HEK293 (cell line): Measurements from ENCODE around the gene FES.

Source experiments
- ATF2 ChIP-seq: fragments of 450-650 bp; formaldehyde crosslinking; IDR thresholded peaks from 2 replicates; pipeline ENCODE4 v1.5.1; 2016; ENCODE audit warnings: missing biosample characterization, missing genetic modification characterization, low read depth
- HIC1 ChIP-seq: fragments of 450-650 bp; formaldehyde crosslinking; IDR thresholded peaks from 2 replicates; pipeline ENCODE4 v1.5.1; 2016; ENCODE audit warnings: missing biosample characterization, missing genetic modification characterization
- HOXC10 ChIP-seq: sonication (generic); formaldehyde crosslinking; IDR thresholded peaks from 2 replicates; pipeline ENCODE4 v1.8.1; 2023; ENCODE audit warnings: mild to moderate bottlenecking, missing genetic modification reagents
- IKZF3 ChIP-seq: fragments of 450-650 bp; IDR thresholded peaks from 2 replicates; pipeline ENCODE4 v1.5.0; 2018; ENCODE audit warnings: missing biosample characterization, mild to moderate bottlenecking, missing genetic modification characterization, moderate library complexity
- INSM2 ChIP-seq: fragments of 450-650 bp; formaldehyde crosslinking; IDR thresholded peaks from 2 replicates; pipeline ENCODE4 v1.5.1; 2016; ENCODE audit warnings: missing biosample characterization, missing genetic modification characterization
- OSR2 ChIP-seq: fragments of 450-650 bp; formaldehyde crosslinking; IDR thresholded peaks from 2 replicates; pipeline ENCODE4 v1.5.1; 2016; ENCODE audit warnings: missing biosample characterization, missing genetic modification characterization
- PRDM4 ChIP-seq: fragments of 450-650 bp; formaldehyde crosslinking; IDR thresholded peaks from 2 replicates; pipeline ENCODE4 v1.5.1; 2017; ENCODE audit warnings: missing biosample characterization, missing genetic modification characterization
- YY2 ChIP-seq: fragments of 450-650 bp; formaldehyde crosslinking; IDR thresholded peaks from 2 replicates; pipeline ENCODE4 v1.5.1; 2016; ENCODE audit warnings: missing biosample characterization, missing genetic modification characterization
- ZBTB10 ChIP-seq: fragments of 450-650 bp; formaldehyde crosslinking; IDR thresholded peaks from 2 replicates; pipeline ENCODE4 v1.5.1; 2016; ENCODE audit warnings: missing biosample characterization, missing genetic modification characterization
- ZBTB17 ChIP-seq: fragments of 450-650 bp; formaldehyde crosslinking; IDR thresholded peaks from 2 replicates; pipeline ENCODE4 v1.5.1; 2016; ENCODE audit warnings: missing biosample characterization, missing genetic modification characterization
- ZNF114 ChIP-seq: fragments of 450-650 bp; formaldehyde crosslinking; IDR thresholded peaks from 2 replicates; pipeline ENCODE4 v1.5.0; 2017; ENCODE audit warnings: missing biosample characterization, missing genetic modification characterization
- ZNF132 ChIP-seq: fragments of 450-650 bp; formaldehyde crosslinking; IDR thresholded peaks from 2 replicates; pipeline ENCODE4 v1.5.1; 2017; ENCODE audit warnings: missing biosample characterization, missing genetic modification characterization, borderline replicate concordance
- ZNF133 ChIP-seq: fragments of 450-650 bp; formaldehyde crosslinking; IDR thresholded peaks from 2 replicates; pipeline ENCODE4 v1.5.1; 2016; ENCODE audit warnings: missing biosample characterization, missing genetic modification characterization
- ZNF174 ChIP-seq: fragments of 450-650 bp; formaldehyde crosslinking; IDR thresholded peaks from 2 replicates; pipeline ENCODE4 v1.5.0; 2017; ENCODE audit warnings: missing biosample characterization, mild to moderate bottlenecking, missing genetic modification characterization
- ZNF19 ChIP-seq: fragments of 450-650 bp; formaldehyde crosslinking; IDR thresholded peaks from 2 replicates; pipeline ENCODE4; 2016; ENCODE audit warnings: missing biosample characterization, missing genetic modification characterization, low read depth
- ZNF2 ChIP-seq: fragments of 450-650 bp; formaldehyde crosslinking; IDR thresholded peaks from 2 replicates; pipeline ENCODE4 v1.5.1; 2016; ENCODE audit warnings: missing biosample characterization, missing genetic modification characterization
- ZNF202 ChIP-seq: fragments of 450-650 bp; formaldehyde crosslinking; IDR thresholded peaks from 2 replicates; pipeline ENCODE4 v1.5.1; 2016; ENCODE audit warnings: missing biosample characterization, missing genetic modification characterization, borderline replicate concordance
- ZNF214 ChIP-seq: fragments of 450-650 bp; formaldehyde crosslinking; IDR thresholded peaks from 2 replicates; pipeline ENCODE4 v1.5.1; 2017; ENCODE audit warnings: missing biosample characterization, mild to moderate bottlenecking, missing genetic modification characterization, borderline replicate concordance
- ZNF274 ChIP-seq, 2 experiments: fragments of 200-500 bp in 1 of 2; fragments of 450-650 bp in 1 of 2; sonication (Bioruptor generic) in 1 of 2; formaldehyde crosslinking in 1 of 2; IDR thresholded peaks; 2 replicates each; pipeline versions ENCODE4 v1.5.1 to v1.6.1; 2014 to 2016; ENCODE audit warnings: borderline replicate concordance in 1 of 2, inconsistent platforms in 1 of 2, low read length in 1 of 2, missing biosample characterization in 1 of 2, missing genetic modification characterization in 1 of 2
- ZNF280C ChIP-seq: fragments of 450-650 bp; formaldehyde crosslinking; IDR thresholded peaks from 2 replicates; pipeline ENCODE4 v1.5.1; 2016; ENCODE audit warnings: missing biosample characterization, missing genetic modification characterization
- ZNF350 ChIP-seq: fragments of 450-650 bp; formaldehyde crosslinking; IDR thresholded peaks from 2 replicates; pipeline ENCODE4 v1.5.0; 2017; ENCODE audit warnings: missing biosample characterization, mild to moderate bottlenecking, missing genetic modification characterization
- ZNF423 ChIP-seq: fragments of 450-650 bp; formaldehyde crosslinking; IDR thresholded peaks from 2 replicates; pipeline ENCODE4 v1.5.1; 2016; ENCODE audit warnings: missing biosample characterization, missing genetic modification characterization
- ZNF561 ChIP-seq: fragments of 450-650 bp; IDR thresholded peaks from 2 replicates; pipeline ENCODE4 v1.5.1; 2018; ENCODE audit warnings: missing biosample characterization, missing genetic modification characterization, borderline replicate concordance
- ZNF664 ChIP-seq: fragments of 450-650 bp; formaldehyde crosslinking; IDR thresholded peaks from 2 replicates; pipeline ENCODE4 v1.5.1; 2016; ENCODE audit warnings: missing biosample characterization, missing genetic modification characterization
- ZNF704 ChIP-seq: fragments of 450-650 bp; formaldehyde crosslinking; IDR thresholded peaks from 2 replicates; pipeline ENCODE4 v1.5.1; 2016; ENCODE audit warnings: missing biosample characterization, missing genetic modification characterization

Gene FES

GRCh38 chr15:90871716-90872485 lies 12.4 kb upstream of the FES start (continued):
- no peak for TF ChIP-seq ZBTB10 (tag by site-specific recombination)
- TF ChIP-seq ZNF423 (tag by site-specific recombination): no peak
- TF ChIP-seq ZNF350 (tag by site-specific recombination): no peak
- no peak for TF ChIP-seq ZNF114 (tag by site-specific recombination)
- TF ChIP-seq HIC1 (tag by site-specific recombination): no peak
- TF ChIP-seq ZNF664 (tag by site-specific recombination): no peak
- no peak for TF ChIP-seq PRDM4 (tag by site-specific recombination)
- TF ChIP-seq ZNF174: no peak
- no peak for TF ChIP-seq ZNF132 (tag by site-specific recombination)
- no peak for TF ChIP-seq ZNF19
- no peak for TF ChIP-seq ZNF561
- TF ChIP-seq ZBTB17 (tag by site-specific recombination): no peak
- no peak for TF ChIP-seq ZNF214 (tag by site-specific recombination)
- no peak for TF ChIP-seq ZNF274 (IDR thresholded peaks at IDR 0.05; ENCODE audit: low read length)
- TF ChIP-seq ZNF274 (tag by site-specific recombination; IDR thresholded peaks at IDR 0.05; ENCODE audit: borderline replicate concordance): no peak
- no peak for TF ChIP-seq ZNF280C
- TF ChIP-seq ZNF2 (tag by site-specific recombination): no peak
- no peak for TF ChIP-seq INSM2 (tag by site-specific recombination)
- no peak for TF ChIP-seq ZNF202 (tag by site-specific recombination)
- TF ChIP-seq OSR2 (tag by site-specific recombination): no peak
- no peak for TF ChIP-seq HOXC10 (CRISPR knock-in tag)
- TF ChIP-seq ZNF133 (tag by site-specific recombination): no peak
- TF ChIP-seq YY2 (tag by site-specific recombination): no peak
- TF ChIP-seq ATF2 (tag by site-specific recombination): no peak
- TF ChIP-seq IKZF3 (tag by site-specific recombination): 0 out of 2 replicates have a peak, but pooled peaks have one; percentile 25
- no peak for TF ChIP-seq ZNF704 (tag by site-specific recombination)
